Activated CD4-positive, alpha-beta T cell treated with anti-CD3 and anti-CD28 coated beads for 4 hours (primary cell): Measurements from ENCODE around the gene GUSB.
A peak's percentile ranks its signal among the peaks of the same experiment; 100 is the strongest.
"Not testable (repeated sequence)": the region's sequence is repeated elsewhere in the genome, so short reads cannot be mapped to it uniquely, and the experiment has no call there.

ENCODE experiments used
- DNase-seq, 2 donors: peaks; one replicate each; pipeline ENCODE4 v3.0.0-alpha.2; 2020

Gene GUSB

GRCh38 chr7:65981965-65982792 is at the start of gene GUSB:
Gene GUSB (minus strand): TSS chr7:65982213. CDS start chr7:65982183, 30 bp downstream.
- peak; percentile 85 to 88 for DNase-seq

- DNase-seq = not testable (repeated sequence)
Observed at GRCh38 chr7:66028342-66028741, 46.3 kb upstream of the GUSB start.

GRCh38 chr7:66016131-66016461 is 34.1 kb upstream of the GUSB start:
- DNase-seq = no peak

GRCh38 chr7:66015440-66016130 is 33.6 kb upstream of the GUSB start:
- DNase-seq = no peak

- DNase-seq = no peak
Observed at GRCh38 chr7:66013938-66014337, 31.9 kb upstream of the GUSB start.

GRCh38 chr7:66007232-66007631 is 25.2 kb upstream of the GUSB start:
- no peak for DNase-seq

GRCh38 chr7:66005115-66005671 is 23.2 kb upstream of the GUSB start:
- not testable (repeated sequence) for DNase-seq

GRCh38 chr7:66000823-66001417 is 18.9 kb upstream of the GUSB start:
- not testable (repeated sequence) for DNase-seq

- not testable (repeated sequence) for DNase-seq
Observed at GRCh38 chr7:65994984-65995383, 13.0 kb upstream of the GUSB start.

GRCh38 chr7:65992526-65992925 is 10.5 kb upstream of the GUSB start:
- DNase-seq = no peak

- not testable (repeated sequence) for DNase-seq
Observed at GRCh38 chr7:65991829-65992228, 9.8 kb upstream of the GUSB start.

GRCh38 chr7:65989694-65990080 is 7.7 kb upstream of the GUSB start:
- DNase-seq = no peak

- DNase-seq = not testable (repeated sequence)
Observed at GRCh38 chr7:65988503-65988902, 6.5 kb upstream of the GUSB start.

GRCh38 chr7:65988084-65988483 is 6.1 kb upstream of the GUSB start:
- no peak for DNase-seq

GRCh38 chr7:65983965-65984658 is 2.1 kb upstream of the GUSB start:
- DNase-seq = no peak

- peak in 1 of 2 donors; percentile 15 for DNase-seq
Observed at GRCh38 chr7:65980478-65981250, 1.3 kb downstream of the GUSB start.

- no peak for DNase-seq
Observed at GRCh38 chr7:65979583-65980477, 2.2 kb downstream of the GUSB start.

- DNase-seq = no peak
Observed at GRCh38 chr7:65978891-65979582, 3.0 kb downstream of the GUSB start.

GRCh38 chr7:65976659-65977196 is 5.3 kb downstream of the GUSB start:
- no peak for DNase-seq

GRCh38 chr7:65975814-65976445 is 6.1 kb downstream of the GUSB start:
- no peak for DNase-seq
